ENCODE results near the gene DDX24.

DDX24 gene

DNA sequence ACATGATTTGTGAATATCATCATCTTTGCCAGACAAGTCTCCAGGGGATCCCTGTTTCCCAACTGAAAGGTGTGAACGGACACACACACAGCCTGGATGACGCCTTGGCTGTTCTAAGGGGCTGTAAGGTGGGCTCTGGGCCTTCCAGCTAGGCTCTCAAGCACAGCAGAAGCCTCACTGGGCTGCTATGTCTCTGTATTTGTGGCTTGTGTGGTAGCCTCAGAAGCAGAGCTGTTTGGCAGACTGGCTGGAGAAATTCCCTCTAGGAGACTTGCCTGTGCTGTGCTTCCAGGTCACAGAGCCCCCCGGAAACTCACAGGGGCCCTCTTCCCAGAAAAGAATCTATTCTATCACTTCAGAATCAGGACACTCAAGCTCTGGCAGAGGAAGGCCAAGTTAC lies 33.4 kb downstream of the DDX24 start:
- TF ChIP-seq, protein P1, sequence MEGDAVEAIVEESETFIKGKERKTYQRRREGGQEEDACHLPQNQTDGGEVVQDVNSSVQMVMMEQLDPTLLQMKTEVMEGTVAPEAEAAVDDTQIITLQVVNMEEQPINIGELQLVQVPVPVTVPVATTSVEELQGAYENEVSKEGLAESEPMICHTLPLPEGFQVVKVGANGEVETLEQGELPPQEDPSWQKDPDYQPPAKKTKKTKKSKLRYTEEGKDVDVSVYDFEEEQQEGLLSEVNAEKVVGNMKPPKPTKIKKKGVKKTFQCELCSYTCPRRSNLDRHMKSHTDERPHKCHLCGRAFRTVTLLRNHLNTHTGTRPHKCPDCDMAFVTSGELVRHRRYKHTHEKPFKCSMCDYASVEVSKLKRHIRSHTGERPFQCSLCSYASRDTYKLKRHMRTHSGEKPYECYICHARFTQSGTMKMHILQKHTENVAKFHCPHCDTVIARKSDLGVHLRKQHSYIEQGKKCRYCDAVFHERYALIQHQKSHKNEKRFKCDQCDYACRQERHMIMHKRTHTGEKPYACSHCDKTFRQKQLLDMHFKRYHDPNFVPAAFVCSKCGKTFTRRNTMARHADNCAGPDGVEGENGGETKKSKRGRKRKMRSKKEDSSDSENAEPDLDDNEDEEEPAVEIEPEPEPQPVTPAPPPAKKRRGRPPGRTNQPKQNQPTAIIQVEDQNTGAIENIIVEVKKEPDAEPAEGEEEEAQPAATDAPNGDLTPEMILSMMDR (IDR thresholded peaks at IDR 0.05; ENCODE audit: low read depth, low read length) = no peak
- no peak for DNase-seq (ENCODE audit: low read depth, low spot score)
- H3K4me3 ChIP-seq (ENCODE audit: low read depth, low read length) = no peak overlapping the region
- in situ Hi-C loops (cut with HindIII; ENCODE audit: low sequenced_read_pairs) = no loop called here

DNA sequence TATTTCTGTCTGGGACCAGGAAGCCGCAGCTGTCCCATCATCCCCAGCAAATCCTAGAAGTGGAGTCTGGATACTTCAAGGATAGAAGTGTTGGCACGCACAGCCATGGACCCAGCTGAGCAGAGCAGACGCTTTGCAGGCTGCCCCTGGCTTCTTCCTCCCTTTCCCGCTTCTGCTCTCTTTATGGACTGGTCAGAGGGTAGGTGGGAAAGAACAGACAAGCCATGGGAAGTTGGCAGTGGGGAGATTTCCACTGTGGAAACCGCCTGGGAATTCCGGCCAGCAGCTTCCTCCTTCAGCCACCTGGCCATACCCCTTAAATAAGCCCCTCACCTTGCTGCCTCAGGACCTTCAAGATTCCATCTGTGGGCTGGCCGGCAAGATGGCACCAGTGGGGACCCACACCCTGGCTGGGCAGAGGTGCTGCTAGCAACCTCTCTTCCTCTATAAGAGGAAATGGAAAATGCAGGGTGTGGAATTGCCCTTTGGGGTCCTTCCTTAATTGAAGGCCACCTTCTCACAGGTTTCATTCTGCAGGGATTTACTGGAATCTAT lies 34.2 kb downstream of the DDX24 start:
- TF ChIP-seq, protein P1 (IDR thresholded peaks at IDR 0.05; ENCODE audit: low read depth, low read length) = no peak
- no peak overlapping the region for H3K4me3 ChIP-seq (ENCODE audit: low read depth, low read length)
- in situ Hi-C loops (cut with HindIII; ENCODE audit: low sequenced_read_pairs) = no loop called here
- no peak for DNase-seq (ENCODE audit: low read depth, low spot score)

DNA sequence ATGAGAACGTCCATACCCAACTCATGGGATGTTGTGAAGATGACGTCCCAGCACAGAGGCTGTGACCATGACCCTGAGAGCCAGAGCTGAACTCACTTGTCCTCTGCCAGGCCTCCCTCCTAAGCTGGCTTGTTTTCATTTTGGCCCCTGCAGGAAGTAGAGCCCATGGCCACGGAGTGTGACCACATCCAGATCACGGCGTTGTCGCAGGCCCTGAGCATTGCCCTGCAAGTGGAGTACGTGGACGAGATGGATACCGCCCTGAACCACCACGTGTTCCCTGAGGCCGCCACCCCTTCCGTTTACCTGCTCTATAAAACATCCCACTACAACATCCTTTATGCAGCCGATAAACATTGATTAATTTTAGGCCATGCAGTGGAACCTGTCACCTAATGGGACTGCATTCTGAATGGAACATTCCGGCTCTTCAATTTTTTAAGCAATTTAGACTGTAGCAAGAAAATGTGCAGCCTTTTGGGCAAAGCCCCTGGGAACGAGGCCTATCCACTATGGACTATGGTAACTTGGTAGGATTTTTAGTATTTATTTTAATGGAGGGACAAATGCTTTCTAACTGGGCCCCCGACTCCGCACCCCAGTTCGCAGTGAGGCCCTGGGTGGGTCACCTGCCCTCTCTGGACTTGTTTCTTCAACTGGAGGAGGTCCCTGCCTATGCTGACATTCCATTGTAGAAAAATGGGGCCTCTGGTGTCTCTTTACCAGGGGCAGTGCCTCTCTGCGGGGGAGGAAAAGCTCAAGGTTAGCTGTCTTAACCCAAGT lies 35.2 kb downstream of the DDX24 start:
- no peak overlapping the region for H3K4me3 ChIP-seq (ENCODE audit: low read depth, low read length)
- DNase-seq (ENCODE audit: low read depth, low spot score) = no peak
- TF ChIP-seq, protein P1 (IDR thresholded peaks at IDR 0.05; ENCODE audit: low read depth, low read length) = no peak
- in situ Hi-C loops (cut with HindIII; ENCODE audit: low sequenced_read_pairs) = no loop called here

DNA sequence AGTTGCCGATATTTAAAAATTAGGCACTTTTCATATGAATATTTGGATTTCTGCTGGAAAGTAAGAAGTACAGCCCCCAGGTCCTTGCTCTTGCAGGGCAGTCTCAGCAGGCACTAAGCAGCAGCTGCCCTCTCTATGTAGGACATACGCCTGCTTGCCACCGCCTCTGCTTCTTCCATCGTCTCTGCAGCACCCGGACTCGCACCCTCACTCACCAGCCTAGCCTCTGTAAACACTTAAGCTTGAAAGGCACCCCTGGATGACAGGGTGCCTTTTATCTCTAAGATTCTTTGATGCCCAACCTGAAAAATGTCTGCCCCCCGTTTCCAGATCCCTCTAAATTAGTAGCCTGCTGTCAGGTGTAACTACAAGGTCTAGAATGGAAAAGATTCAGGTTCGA lies 35.9 kb downstream of the DDX24 start:
- no peak overlapping the region for H3K4me3 ChIP-seq (ENCODE audit: low read depth, low read length)
- TF ChIP-seq, protein P1 (IDR thresholded peaks at IDR 0.05; ENCODE audit: low read depth, low read length) = no peak
- in situ Hi-C loops (cut with HindIII; ENCODE audit: low sequenced_read_pairs) = no loop called here
- no peak for DNase-seq (ENCODE audit: low read depth, low spot score)

DNA sequence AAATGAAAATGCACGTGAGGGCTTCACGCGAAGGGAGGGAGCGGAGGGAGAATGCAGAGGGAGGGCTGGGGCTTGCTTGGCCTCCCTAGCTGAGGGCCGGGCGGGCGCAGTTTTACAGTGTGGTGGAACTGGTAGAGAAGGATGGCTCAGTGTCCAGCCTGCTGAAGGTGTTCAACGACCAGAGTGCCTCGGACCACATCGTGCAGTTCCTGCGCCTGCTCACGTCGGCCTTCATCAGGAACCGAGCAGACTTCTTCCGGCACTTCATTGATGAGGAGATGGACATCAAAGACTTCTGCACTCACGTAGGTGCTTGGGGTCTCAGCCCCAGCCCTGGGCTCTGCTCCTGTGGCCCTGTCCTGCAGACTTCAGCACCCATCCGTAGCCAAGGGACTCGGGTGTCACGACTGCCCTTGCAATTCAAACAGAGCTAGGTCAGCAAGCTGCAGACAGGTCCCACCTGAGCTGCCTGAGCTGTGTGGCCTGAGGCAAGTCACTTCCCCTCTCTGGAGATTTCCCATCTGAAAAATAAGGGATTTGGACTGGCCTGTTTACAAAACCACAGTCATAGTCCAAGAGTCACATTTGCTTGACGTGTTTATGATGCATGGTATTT lies 36.4 kb downstream of the DDX24 start:
- DNase-seq (ENCODE audit: low read depth, low spot score) = no peak
- TF ChIP-seq, protein P1 (IDR thresholded peaks at IDR 0.05; ENCODE audit: low read depth, low read length) = no peak
- no peak overlapping the region for H3K4me3 ChIP-seq (ENCODE audit: low read depth, low read length)
- in situ Hi-C loops (cut with HindIII; ENCODE audit: low sequenced_read_pairs) = no loop called here

DNA sequence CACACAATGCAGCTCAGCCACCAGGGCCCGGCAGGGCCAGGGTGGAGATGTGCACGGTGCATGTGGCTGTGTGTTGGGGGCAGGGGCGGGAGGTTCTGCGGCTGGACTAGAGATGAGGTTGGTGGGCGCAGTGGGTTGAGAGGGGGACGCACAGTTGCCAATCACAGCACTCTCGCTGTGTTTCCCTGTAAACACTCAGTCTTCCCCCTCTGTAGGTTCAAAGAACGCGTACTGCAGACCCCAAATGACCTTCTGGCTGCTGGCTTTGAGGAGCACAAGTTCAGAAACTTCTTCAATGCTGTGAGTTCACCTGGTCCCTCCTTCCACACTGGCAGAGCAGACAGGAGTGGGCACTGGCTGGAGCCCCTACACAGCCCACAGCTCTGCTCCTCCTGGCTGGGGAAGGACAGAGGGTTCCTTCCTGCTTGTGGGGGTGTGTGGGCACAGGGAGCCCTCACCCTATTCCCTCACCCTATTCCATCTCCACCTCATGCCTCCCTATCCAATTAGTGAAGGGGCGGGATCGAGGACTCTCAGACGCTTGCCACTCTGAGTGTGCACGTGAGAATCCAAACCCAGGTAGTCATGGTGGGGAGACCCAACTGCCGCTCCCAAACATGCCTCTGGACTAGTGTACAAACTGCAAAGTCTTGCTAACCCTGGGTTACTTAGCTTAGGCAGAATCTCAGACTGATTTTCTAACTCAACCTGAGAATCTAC lies 37.1 kb downstream of the DDX24 start:
- in situ Hi-C loops (cut with HindIII; ENCODE audit: low sequenced_read_pairs) = no loop called here
- TF ChIP-seq, protein P1 (IDR thresholded peaks at IDR 0.05; ENCODE audit: low read depth, low read length) = no peak
- no peak for DNase-seq (ENCODE audit: low read depth, low spot score)
- no peak overlapping the region for H3K4me3 ChIP-seq (ENCODE audit: low read depth, low read length)
